NCI-H748 (cell line): Measurements from ENCODE around the gene TCEA2.

ENCODE experiments used
- DNase-seq: peaks from one replicate; lab custom pipeline; 2025; ENCODE audit not compliant: unreplicated experiment; lab: John Stamatoyannopoulos, UW

TCEA2 gene

DNA sequence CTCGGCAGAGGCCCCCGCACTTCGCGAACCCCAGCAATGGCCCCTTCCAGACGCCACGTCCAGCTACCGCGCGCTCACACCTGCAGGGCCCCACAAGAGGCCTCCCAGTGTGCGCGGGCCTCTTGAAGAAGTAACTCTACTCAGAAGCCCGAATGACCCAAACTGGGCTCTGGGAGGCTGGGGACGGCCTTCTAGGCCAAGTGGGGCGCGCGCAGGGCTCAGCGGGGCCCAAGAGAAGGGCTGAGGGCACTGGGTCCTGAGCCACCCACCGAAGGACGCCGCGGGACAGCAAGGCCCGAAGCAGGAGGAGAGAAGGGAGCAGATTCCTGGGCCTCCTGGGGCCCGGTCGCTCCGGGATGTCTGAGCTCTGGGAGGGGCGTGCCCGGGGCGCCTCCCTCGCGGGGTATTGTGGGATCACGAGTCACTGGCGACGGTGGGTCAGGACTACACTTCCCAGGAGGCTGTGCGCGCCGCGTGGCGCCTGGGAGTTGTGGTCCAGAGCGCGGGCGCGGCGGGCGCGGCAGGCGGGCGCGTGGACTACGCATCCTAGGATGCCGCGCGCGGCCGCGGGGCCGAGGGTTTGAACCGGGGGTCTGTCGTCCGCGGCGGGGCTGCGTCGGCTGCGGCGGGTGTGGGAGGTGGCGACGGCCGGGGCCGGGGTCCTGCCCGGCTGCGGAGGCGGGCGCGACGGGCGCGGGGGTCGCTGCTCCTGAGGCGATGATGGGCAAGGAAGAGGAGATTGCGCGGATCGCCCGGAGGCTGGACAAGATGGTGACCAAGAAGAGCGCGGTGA is at the start of gene TCEA2:
Gene TCEA2, plus strand, starts transcription at position 603 of the 793 bp plus-strand sequence. Its CDS starts 115 bp downstream, at position 718.
- peak; percentile 92 for DNase-seq

DNA sequence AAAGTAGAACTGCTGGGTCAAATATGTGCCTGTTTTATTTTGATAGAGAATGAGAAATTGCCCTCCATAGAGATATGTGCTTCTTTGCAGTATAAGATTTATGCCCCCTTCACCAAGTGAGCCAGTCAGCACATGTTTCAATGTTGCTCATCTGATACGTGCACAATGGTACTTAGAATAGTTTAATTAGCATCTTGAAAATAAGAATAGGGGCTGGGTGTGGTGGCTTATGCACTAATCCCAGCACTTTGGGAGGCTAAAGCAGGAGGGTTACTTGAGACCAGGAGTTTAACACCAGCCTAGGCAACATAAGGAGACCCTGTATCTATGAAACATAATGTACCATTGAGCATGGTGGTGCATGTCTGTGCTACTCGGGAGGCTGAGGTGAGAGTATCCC is 47.4 kb upstream of the TCEA2 start:
- DNase-seq: no peak

DNA sequence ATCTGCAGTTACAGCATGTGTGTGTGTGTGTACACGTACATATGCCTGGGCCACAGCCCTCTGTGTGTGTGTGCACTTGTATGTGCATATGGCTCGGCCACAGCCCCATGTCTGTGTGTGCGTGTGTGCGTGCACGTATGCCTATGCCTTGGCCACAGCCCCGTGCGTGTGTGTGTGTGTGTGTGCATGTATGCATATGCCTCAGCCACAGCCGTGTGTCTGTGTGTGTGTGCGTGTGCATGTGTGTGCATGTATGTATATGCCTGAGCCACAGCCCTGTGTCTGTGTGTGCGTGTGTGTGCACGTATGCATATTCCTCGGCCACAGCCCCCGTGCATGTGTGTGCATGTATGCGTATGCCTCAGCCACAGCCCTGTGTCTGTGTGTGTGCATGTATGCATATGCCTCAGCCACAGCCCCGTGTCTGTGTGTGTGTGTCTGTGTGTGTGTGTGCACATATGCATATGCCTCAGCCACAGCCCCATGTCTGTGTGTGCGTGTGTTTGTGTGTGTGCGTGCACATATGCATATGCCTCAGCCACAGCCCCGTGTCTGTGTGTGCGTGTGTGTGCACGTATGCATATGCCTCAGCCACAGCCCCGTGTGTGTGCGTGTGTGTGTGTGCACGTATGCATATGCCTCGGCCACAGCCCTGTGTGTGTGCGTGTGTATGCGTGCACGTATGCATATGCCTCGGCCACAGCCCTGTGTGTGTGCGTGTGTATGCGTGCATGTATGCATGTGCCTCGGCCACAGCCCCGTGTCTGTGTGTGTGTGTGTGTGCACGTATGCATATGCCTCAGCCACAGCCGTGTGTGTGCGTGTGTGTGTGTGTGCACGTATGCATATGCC is 41.6 kb upstream of the TCEA2 start:
- no peak for DNase-seq

DNA sequence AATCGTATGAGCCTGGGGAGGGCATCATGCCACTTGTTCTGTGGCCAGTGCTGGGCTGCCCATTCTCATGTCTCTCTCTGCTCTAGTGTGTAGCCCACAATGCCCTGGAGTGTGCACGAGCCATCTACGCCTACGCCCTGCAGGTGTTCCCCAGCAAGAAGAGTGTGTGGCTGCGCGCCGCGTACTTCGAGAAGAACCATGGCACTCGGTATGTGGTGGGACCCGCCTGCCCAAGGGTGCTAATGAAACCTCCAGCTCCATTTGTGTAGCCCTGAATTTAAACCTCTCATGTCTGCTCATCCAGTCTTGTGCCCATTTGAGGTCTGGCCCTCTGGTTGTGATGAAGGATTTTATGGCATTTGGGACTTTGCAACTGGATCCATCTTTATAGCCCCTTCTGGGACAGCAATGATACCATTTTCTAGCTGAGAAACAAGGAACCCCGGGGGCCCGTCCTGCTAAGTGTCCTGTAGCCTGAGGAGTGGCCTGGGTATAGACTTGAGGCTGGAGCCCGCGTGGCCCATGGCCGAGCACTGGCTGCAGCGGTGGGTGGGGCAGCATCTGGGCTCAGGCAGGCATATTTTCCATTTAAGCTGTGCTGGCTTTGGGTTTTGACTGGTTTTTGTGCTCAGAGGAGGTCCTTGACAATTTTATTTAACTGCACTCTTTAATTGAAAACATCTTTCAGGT is 40.2 kb upstream of the TCEA2 start:
- DNase-seq: no peak

DNA sequence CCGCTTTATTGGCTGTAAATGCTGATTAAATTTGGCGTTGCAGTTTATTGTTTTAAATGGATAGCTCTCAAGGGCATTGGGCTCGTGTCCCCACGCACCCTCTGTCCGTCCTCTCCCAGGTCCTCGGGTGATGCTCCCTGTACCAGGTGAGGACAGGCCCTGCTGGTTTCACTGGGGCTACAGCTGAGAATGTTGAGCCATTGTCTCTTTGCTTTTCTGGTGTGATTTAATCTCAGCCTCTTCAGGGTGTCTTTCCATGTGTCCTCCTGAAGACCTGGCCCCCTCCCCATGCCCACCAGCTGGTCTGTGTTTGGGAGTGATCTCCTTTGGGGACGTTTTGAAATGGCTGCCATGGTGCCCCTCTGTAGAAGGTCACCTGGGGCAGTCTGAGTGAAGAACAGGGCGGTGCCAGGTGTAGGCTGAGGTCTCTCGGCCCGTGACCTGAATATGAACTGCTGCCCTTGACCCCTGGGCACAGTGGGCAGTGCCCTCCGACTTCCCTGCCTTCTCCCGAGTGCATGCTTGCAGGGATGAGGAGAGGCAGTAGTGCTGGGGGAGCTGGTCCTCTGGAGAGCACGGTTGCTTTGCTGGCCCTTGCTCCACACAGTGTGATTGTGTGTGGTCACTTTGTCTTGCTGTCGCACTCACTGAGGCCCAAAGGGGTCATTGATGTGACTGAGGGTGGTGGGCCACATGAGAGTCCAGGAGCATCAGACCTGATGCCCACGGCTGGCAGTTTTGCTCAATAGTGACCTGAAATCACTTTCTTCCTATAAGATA is 39.4 kb upstream of the TCEA2 start:
- no peak for DNase-seq

DNA sequence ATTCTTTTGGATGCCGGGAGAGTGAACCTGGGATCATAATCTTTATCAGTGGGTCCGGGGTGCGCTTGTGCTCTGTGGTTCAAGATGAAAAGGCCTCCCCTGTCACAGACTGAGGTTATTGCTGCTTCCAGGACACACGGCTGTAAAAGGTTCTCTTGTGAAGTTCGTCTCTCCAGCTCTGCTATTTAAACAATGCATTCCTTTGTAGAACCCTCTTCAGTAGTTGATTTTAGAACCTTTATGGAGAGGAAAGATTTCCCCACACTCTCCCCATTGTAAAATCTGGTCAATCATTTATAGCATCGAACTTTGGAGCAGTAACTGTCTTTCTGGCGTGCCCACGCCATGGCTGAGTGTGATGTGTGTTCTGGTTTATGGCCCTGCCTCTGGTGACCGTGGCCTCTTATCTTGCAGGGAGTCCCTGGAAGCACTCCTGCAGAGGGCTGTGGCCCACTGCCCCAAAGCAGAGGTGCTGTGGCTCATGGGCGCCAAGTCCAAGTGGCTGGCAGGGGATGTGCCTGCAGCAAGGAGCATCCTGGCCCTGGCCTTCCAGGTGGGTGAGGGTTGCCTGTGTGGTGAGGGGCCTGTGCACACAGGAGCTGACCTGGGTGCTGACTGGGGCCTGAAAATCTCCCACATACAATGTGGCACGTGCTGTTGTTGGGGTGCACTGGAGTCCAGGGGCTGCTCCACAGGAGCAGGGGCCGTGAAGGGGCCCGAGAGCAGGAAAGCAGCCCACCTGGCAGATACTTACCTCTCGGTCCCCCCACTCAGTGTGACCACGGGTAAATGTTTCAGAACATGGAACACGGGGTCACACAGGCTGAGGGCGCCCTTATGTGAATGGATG is 38.6 kb upstream of the TCEA2 start:
- no peak for DNase-seq

DNA sequence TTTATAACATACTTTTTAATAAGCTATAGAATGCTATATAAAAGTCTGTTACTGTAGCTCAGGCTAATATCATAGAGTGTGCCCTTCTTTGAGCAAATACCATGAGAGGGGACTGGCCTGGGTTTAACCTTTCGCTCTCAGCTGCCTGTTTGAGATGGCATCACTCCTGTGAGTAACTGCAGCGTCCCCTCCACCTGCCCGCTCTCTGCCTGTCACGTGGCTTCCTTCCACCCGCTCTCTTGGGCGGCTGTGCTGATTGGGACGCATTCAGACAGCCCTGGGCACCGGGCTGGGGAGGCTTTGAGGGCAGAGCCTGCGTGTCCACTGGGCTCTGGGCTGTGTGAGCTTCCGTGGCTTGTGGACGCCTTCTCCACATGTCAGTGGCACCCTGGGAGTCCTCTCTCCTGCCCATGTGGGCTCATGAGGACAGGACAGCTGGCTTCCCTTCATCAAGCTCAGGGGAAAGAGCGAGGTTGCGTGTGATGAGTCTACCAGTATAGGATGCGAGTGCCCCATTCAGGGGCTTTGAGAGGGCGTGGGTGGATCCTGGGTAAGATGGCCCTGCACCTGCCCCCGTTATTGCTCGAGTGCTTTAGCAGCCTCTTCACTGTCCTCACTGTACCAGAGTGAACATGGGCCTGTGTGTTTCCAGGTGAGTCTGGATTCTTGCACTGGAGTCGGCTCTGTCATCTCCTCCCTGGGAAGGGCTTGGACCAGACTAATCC is 37.7 kb upstream of the TCEA2 start:
- no peak for DNase-seq

DNA sequence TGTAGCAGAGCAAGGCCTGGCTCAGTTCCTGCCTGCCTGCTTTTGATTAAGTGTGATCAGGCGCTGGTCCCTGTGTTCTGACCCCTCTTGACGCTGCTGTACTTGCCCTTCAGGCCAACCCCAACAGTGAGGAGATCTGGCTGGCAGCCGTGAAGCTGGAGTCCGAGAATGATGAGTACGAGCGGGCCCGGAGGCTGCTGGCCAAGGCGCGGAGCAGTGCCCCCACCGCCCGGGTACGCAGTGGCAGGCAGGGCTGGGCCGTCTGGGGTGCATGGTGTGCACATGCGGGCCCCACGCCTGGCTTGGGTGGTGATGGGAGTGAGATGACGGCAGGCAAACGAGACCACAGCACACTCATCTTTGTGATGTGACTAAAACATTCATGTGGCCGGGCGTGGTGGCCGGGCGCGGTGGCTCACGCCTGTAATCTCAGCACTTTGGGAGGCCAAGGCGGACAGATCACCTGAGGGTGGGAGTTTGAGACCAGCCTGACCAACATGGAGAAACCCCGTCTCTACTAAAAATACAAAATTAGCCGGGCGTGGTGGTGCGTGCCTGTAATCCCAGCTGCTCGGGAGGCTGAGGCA is 37.1 kb upstream of the TCEA2 start:
- DNase-seq: no peak

DNA sequence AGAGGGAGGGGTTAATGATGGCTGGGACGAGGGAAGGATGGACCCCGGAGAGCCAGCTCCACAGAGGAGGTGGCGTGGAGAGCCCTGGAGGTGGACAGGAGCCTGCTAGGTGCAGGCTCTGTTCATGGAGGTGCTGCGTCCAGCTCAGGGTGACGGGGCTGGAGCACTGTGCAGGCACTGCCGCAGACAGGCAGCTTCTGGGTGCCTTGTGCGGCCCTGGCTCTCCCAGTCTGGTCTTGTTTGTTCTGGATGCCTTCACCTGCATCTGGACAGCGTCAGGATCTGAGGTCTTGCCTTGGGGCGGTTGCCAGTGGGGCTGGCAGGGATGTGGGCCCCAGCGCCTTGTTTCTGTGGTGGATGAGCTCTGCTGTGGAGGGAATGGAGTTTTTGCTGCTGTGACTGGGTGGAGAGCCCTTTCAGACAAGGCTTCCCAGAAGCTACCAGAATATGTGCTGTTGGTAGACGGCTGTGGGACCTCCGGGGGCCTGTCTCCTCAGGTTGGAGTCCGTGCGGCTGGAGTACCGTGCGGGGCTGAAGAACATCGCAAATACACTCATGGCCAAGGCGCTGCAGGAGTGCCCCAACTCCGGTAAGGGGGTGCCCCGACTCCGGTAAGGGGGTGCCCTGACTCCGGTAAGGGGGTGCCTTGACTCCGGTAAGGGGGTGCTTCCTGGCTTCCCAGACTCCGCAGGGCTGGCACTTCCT is 34.9 kb upstream of the TCEA2 start:
- DNase-seq: no peak

DNA sequence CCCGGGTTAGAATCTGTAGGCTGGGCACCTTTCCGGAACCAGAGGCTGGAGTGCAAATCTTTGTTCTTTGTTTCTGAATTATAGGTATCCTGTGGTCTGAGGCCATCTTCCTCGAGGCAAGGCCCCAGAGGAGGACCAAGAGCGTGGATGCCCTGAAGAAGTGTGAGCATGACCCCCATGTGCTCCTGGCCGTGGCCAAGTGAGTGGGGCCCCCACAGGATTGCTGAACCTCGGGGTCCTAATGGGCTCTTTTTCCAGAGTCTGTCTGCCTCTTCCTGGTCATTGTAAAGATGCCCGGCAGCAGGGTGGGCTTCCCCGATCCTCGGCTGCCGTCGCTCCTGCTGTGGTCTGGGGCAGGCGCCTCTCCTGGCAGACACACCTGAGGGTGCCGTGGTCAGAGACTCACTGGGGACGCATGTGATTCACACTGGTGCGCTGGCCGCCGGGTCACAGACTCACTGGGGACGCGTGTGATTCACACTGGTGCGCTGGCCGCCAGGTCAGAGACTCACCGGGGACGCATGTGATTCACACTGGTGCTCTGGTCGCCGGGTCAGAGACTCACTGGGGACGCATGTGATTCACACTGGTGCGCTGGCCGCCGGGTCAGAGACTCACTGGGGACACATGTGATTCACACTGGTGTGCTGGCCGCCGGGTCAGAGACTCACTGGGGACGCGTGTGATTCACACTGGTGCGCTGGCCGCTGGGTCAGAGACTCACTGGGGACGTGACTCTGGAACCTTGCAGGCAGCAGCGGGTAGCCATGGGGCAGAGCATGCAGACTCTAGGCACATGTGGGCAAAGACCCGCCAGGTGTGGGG is 33.5 kb upstream of the TCEA2 start:
- no peak for DNase-seq

DNA sequence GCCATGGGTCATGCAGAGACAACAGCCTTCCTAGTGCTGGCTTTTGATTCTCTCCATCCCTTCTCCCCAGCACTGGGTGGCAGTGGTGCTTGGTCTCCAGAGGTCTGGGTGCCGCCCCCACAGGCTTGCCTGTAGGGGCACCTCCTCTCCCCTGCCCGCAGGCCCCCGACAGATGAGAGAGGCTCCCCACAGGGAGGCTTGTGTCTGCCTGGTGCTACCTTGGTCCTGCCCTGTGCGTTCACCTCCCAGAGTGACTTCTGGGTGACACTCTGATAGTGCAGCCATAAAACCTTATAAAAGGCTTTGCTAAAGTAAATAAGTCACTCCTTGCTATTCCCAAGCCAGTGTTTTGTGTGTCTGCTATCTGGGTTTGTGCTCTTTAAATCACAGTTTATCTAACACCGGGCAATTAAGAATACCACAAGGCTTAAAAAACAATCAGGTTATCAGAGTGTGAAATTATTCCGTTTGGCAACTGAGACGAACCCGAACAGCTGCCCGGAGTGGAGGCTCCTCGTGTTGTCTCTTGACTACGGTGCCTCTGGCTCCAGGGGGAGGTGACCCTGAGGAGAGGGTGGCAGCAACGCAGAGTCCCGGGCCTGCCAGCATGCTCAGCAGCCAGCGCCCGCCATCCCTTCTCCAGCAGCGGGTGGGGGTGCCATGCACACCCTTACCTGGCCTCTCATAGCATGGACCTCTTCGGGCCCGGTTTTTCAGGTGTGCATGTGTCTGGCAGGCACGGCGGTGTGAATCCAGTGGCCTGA is 32.4 kb upstream of the TCEA2 start:
- no peak for DNase-seq

DNA sequence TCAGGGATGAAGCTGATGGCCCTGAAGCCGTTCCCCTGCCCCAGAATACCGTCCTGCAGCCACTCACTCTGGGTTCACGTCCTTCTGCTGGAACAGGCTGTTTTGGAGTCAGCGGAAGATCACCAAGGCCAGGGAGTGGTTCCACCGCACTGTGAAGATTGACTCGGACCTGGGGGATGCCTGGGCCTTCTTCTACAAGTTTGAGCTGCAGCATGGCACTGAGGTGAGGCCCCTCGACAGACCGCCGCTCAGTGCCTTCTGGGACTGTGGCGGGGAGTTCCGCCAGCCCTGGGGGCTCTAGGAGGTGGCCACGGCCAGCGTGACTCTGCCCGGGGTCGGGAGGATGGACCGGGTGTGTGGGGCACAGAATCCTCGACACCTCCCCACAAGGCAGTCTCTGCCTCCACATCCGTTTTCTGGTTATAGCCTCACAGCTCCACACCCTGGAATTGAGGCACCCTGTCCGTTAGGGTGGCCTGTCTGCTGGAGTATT is 31.1 kb upstream of the TCEA2 start:
- DNase-seq: no peak

DNA sequence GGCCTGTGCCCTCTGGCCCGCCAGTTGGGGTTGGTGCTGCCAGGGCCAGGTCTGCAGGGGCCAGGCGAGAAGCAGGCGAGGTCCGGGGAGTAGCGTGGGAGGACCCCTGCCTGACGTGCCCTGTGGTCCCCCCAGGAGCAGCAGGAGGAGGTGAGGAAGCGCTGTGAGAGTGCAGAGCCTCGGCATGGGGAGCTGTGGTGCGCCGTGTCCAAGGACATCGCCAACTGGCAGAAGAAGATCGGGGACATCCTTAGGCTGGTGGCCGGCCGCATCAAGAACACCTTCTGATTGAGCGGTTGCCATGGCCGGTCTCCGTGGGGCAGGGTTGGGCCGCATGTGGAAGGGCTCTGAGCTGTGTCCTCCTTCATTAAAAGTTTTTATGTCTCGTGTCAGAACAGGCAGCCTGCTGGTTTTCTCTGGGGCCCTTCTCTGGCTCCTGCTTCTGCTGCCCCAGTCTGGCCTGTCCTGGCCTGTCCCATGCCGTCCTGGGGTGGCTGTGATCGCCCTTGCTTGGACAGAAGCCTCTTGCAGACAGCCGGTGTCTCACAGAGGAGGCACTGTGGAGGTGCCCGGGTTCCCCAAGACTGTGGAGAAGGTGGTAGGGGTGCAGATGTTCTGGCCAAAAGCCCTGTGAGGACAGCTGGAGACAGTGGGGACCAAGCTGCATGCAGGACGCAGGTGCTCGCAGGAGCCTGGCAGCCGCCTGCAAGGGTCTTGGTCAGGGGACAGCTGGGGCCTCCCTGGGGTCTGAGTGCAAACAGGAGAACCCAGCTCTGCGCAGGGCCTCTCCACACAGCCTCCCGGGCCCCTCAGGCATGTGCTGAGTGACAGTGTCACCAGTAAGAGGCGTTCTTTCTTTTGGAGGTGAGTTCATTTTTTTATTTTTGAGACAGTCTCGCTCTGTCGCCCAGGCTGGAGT is 30.0 kb upstream of the TCEA2 start:
- DNase-seq: no peak

DNA sequence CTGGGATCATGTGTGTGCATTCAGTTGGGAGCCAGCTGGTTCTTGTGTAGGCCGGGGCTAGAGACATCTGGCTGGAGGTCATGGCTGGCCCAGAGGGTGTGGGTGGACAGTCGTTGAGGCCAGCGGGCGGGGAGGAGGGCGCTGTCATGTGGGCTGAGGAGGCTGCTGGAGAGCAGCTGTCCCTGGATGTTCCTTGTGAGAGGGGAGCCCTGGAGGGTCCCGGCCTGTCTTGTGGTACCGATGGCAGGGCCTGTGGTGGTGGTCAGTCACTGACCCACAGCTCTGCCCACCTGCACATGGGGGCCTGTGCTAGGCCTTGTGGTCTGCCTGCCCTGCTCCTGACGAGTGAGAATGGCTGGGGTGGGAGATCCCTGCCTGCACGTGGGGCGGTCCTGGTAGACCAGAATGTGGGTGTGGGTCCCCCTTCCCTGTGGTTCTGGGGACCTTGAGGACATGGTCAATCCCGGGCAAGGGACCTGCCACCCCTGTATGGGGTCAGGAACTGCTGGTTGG is 29.0 kb upstream of the TCEA2 start:
- no peak for DNase-seq
